Gastrocnemius medialis (tissue), 4 donors: ENCODE results near the gene MYOM1. TPM values are rescaled to one million over a fixed set of nuclear protein-coding genes. Genes with fewer than 3 reads are reported as not detected.

ENCODE experiments used
- ATAC-seq, 2 donors: fragments of 150-250 bp; one replicate each; pipeline ENCODE4 v1.9.1; 2016
- DNase-seq, 2 donors: peaks; one replicate each; pipeline ENCODE4 v3.0.0-alpha.2; 2019
- H3K27ac ChIP-seq, 4 donors: fragments of 200-600 bp; sonication (generic); 1 replicate in 1 of 4; 2 replicates in 3 of 4; pipeline ENCODE4 v1.5.1; 2016 to 2018; ENCODE audit warnings: mild to moderate bottlenecking in 2 of 4, moderate library complexity in 1 of 4
- H3K27me3 ChIP-seq, 3 donors: fragments of 200-600 bp; sonication (generic) in 2 of 3; 1 replicate in 1 of 3; 2 replicates in 2 of 3; pipeline versions ENCODE4 v1.5.1 to v1.6.0; 2016 to 2019; ENCODE audit warnings: mild to moderate bottlenecking in 1 of 3, moderate library complexity in 1 of 3
- H3K36me3 ChIP-seq, 2 donors: fragments of 200-600 bp; sonication (generic) in 1 of 2; one replicate each; pipeline ENCODE4 v1.5.1; 2017 to 2018
- H3K4me1 ChIP-seq, 2 donors: fragments of 200-600 bp; sonication (generic) in 1 of 2; one replicate each; pipeline ENCODE4 v1.5.1; 2016 to 2017; ENCODE audit warnings: mild to moderate bottlenecking in 2 of 2
- H3K4me3 ChIP-seq, 4 donors: fragments of 200-600 bp; sonication (generic) in 3 of 4; 1 replicate in 1 of 4; 2 replicates in 3 of 4; pipeline ENCODE4 v1.5.1; 2016 to 2019; ENCODE audit warnings: mild to moderate bottlenecking in 2 of 4
- H3K9me3 ChIP-seq, 3 donors: fragments of 200-600 bp; sonication (generic) in 2 of 3; 1 replicate in 1 of 3; 2 replicates in 2 of 3; pipeline ENCODE4 v1.5.1; 2016 to 2019
- POLR2A ChIP-seq, 2 donors: fragments of 450-650 bp; IDR thresholded peaks; one replicate each; pipeline ENCODE4 v1.6.1; 2017; ENCODE audit warnings: antibody characterized with exemption in 2 of 2, mild to moderate bottlenecking in 2 of 2, moderate library complexity in 2 of 2
- in situ Hi-C, 4 donors: fragments of 200-750 bp; cut with MboI; loops; one replicate each; pipeline versions ENCODE4 v1.15.0 to v1.8.0; 2017; ENCODE audit warnings: low sequenced_read_pairs in 4 of 4
- intact Hi-C: fragments of 100-400 bp; cut with DNase I; formaldehyde crosslinking; loops from one replicate; pipeline ENCODE4 v1.15.1; 2023; ENCODE audit warnings: low total_unique reads
- total RNA-seq, 4 donors: library from RNA; depleted of rRNA; stranded (reverse); fragments of >200 nt; gene quantifications; one replicate each; pipeline versions ENCODE4 v1.1.0 to v1.2.3, GENCODE V29; 2016
- TF ChIP-seq, protein P1 (sequence below), 5 experiments: fragments of 450-650 bp in 3 of 5; fragments of 200-600 bp in 2 of 5; sonication (generic) in 2 of 5; IDR thresholded peaks in 4 of 5; conservative IDR thresholded peaks in 1 of 5; 1 replicate in 4 of 5; 2 replicates in 1 of 5; pipeline ENCODE4 v1.5.1; 2016 to 2019; ENCODE audit warnings: antibody characterized with exemption in 5 of 5, mild to moderate bottlenecking in 3 of 5, moderate library complexity in 3 of 5

MYOM1 gene
- total RNA-seq, 4 donors from 2014 or later: 245 to 307 (median 273) TPM

DNA sequence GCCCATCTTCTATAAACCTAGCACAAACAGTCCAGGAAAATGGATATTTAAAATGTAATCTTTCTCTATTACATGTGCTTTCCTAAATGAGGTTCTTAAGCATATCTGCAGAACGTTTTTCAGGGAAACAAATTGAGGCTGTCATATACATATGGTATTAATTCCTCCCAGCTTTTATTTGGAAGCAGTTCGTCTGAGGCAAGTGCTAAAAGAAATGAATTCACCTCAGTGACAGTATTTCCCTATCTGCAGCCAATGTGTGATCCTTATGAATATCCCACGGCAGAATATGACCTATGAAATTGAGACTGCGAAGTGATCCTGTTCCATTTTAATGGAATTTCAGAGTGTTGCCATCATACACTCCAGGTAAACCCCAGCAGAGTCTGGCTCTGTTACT is 7.1 kb downstream of the MYOM1 start:
- Histone ChIP-seq H3K4me3 (peak overlapping the region in 1 of 4 donors; percentile 7), H3K9me3 (no peaks in the 10 kb centered on the region), H3K27ac (peak overlapping the region; percentile 81 to 90 (median 89)), H3K4me1 (peaks cover 83% of the 10 kb centered on the region in 2 donors), H3K36me3 (no peaks in the 10 kb centered on the region), H3K27me3 (no peaks in the 10 kb centered on the region)
- DNase-seq: no peak
- in situ Hi-C loops: no loop called here
- TF ChIP-seq POLR2A (IDR thresholded peaks at IDR 0.05): no peak
- ATAC-seq: no peak
- intact Hi-C loops: loop anchor here (5.0 kb wide), 1 partner anchor 35 kb away; the partner anchor contains the start of gene MYL12A

DNA sequence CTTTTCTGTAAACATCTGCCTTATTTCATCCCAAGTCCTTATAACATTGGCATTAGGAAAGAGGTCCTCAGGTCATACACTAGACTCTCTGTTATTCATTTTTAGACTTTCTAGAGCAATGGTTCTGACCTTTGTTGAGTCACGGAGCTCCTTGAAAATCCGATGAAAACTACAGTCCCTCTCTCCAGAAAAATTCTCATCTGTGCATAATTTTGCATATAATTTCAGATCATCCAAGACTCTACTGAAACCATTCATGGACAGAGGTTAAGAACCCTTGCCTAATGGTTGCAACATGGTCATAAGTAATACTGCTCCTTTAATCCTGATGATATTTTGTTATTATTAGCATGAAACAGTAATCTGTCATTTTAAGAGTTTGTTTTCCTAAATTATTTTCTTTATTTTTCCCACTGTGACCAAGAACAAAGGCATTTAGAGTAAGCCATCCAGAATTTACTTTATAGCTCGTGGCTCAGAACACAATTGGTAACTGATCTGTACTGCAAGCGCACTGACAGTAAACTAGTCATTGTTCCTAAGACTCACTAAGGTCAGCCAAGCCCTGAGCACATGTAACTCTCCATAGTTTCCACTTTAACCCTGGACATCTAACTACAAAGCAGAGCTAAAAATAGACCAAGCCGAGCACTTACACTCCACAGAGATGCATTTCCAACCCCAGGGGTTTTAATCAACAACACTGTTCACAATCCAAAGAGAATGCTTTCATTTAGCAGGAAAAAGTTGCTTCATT is 8.4 kb downstream of the MYOM1 start:
- Histone ChIP-seq H3K4me1 (peaks cover 71 to 79% of the 10 kb centered on the region in 2 donors), H3K36me3 (no peaks in the 10 kb centered on the region), H3K27ac (peak overlapping the region; percentile 81 to 90 (median 89)), H3K27me3 (no peaks in the 10 kb centered on the region), H3K9me3 (no peaks in the 10 kb centered on the region), H3K4me3 (peak overlapping the region in 3 of 4 donors; percentile 3 to 16 (median 8))
- DNase-seq: peak; percentile 51 to 54
- in situ Hi-C loops (no loop called here), intact Hi-C loops (loop anchor here (5.0 kb wide), 1 partner anchor 36 kb away; the partner anchor contains the start of gene MYL12A)
- TF ChIP-seq, protein P1, sequence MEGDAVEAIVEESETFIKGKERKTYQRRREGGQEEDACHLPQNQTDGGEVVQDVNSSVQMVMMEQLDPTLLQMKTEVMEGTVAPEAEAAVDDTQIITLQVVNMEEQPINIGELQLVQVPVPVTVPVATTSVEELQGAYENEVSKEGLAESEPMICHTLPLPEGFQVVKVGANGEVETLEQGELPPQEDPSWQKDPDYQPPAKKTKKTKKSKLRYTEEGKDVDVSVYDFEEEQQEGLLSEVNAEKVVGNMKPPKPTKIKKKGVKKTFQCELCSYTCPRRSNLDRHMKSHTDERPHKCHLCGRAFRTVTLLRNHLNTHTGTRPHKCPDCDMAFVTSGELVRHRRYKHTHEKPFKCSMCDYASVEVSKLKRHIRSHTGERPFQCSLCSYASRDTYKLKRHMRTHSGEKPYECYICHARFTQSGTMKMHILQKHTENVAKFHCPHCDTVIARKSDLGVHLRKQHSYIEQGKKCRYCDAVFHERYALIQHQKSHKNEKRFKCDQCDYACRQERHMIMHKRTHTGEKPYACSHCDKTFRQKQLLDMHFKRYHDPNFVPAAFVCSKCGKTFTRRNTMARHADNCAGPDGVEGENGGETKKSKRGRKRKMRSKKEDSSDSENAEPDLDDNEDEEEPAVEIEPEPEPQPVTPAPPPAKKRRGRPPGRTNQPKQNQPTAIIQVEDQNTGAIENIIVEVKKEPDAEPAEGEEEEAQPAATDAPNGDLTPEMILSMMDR (IDR thresholded peaks at IDR 0.05 in 4 of 5, conservative IDR thresholded peaks at IDR 0.05 in 1 of 5): no peak
- TF ChIP-seq POLR2A (IDR thresholded peaks at IDR 0.05): no peak
- peak; percentile 73 to 83 for ATAC-seq

DNA sequence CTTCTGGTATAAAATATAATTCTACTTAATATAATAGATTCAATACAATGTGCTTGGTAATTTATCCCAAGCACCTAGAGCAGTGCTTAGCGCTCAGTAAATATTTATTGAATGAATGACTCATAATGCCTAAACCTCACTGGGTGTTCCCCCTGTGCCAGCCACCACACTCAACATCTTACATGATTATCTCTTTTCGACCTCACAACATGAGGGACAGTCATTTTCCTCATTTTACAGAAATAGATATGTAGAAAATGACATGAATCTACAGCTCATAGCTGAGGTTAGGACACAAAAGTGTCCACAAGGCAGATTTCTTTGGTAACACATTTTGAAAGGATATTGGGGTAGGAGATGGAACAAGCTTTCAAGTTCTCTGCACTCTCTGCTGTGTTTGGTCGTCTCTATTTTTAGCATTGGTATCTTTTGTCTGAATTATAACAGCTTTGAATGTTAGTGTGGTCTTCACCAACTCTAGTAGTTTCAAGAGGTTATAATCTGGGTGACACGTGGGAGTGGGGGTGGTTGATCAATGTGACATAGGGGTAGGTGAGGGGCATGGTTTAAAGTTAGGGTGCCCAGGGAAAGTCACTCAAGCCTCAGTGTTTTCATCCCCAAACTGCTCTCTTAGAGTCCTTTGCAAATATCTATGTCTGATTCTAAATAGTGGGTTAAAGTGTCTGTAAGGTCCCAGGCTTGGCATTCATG is 9.8 kb downstream of the MYOM1 start:
- H3K36me3 ChIP-seq: no peaks in the 10 kb centered on the region
- ATAC-seq (no peak), DNase-seq (no peak)
- in situ Hi-C loops: no loop called here
- H3K4me1 ChIP-seq: peaks cover 65 to 84% of the 10 kb centered on the region in 2 donors
- no peak overlapping the region for H3K4me3 ChIP-seq
- no peak for TF ChIP-seq POLR2A (IDR thresholded peaks at IDR 0.05)
- TF ChIP-seq, protein P1 (IDR thresholded peaks at IDR 0.05 in 4 of 5, conservative IDR thresholded peaks at IDR 0.05 in 1 of 5): no peak
- peak overlapping the region; percentile 81 to 90 (median 89) for H3K27ac ChIP-seq
- no peaks in the 10 kb centered on the region for H3K9me3 ChIP-seq
- intact Hi-C loops: loop anchor here (5.0 kb wide), 1 partner anchor 37 kb away; the partner anchor contains the start of gene MYL12A
- no peaks in the 10 kb centered on the region for H3K27me3 ChIP-seq

DNA sequence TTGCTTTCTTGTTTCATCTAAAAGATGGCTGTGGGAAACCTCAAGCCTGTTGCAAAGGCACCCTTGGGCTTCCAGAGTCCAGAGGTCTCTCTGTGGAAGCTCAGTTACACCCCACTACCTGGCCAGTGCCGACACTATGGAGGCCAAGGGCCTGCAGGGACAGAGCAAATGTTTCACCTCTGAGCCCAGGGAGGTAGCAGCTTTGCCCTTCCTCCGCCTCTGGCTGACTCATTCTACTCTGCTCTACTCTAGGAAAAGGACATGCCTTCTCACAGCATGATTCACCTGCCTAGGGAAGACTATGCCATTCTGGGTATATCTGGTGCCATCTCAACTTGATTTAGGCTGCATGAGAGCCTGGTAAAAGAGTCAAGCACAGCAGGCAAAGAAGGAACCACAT is 12.2 kb downstream of the MYOM1 start:
- intact Hi-C loops (no loop called here), in situ Hi-C loops (no loop called here)
- peak overlapping the region; percentile 81 to 90 (median 89) for H3K27ac ChIP-seq
- no peaks in the 10 kb centered on the region for H3K27me3 ChIP-seq
- peak; percentile 58 to 81 for DNase-seq
- H3K4me1 ChIP-seq: peaks cover 47 to 67% of the 10 kb centered on the region in 2 donors
- no peaks in the 10 kb centered on the region for H3K36me3 ChIP-seq
- no peak overlapping the region for H3K4me3 ChIP-seq
- TF ChIP-seq POLR2A (IDR thresholded peaks at IDR 0.05): no peak
- TF ChIP-seq, protein P1 (IDR thresholded peaks at IDR 0.05 in 4 of 5, conservative IDR thresholded peaks at IDR 0.05 in 1 of 5): no peak
- ATAC-seq: peak; percentile 89 to 94
- peaks cover 0 to 2% (median 0%) of the 10 kb centered on the region in 3 donors for H3K9me3 ChIP-seq

DNA sequence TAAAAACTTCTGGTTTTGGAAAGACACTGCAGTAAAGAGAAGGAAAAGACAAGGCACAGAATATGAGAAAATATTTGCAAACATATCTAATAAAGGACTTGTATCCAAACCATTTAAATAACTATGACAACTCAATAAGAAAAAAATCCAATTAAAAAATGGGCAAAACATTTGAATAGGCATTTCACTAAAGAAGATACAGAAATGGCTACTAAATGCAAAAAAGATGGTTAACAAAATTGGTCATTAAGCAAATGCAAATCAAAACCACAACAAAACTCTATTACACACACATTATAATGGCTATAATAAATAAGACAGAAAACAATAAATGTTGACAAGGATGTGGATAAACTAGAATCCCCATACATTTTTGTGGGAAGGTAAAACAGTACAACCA is 14.5 kb downstream of the MYOM1 start:
- Histone ChIP-seq H3K36me3 (no peaks in the 10 kb centered on the region), H3K27me3 (no peaks in the 10 kb centered on the region), H3K27ac (peak overlapping the region; percentile 81 to 90 (median 89)), H3K4me3 (no peak overlapping the region), H3K4me1 (peaks cover 29 to 50% of the 10 kb centered on the region in 2 donors), H3K9me3 (peaks cover 0 to 4% (median 0%) of the 10 kb centered on the region in 3 donors)
- TF ChIP-seq, protein P1 (IDR thresholded peaks at IDR 0.05 in 4 of 5, conservative IDR thresholded peaks at IDR 0.05 in 1 of 5): no peak
- TF ChIP-seq POLR2A (IDR thresholded peaks at IDR 0.05): no peak
- ATAC-seq: no peak
- no peak for DNase-seq
- in situ Hi-C loops: no loop called here
- intact Hi-C loops: no loop called here
